ENCODE results near the gene CARM1. TPM values are rescaled to one million over a fixed set of nuclear protein-coding genes. Genes with fewer than 3 reads are reported as not detected.

The CARM1 gene
- total RNA-seq, 6 experiments from 2014 or later: 67.2 to 82.1 (median 76.8) TPM

GRCh38 chr19:10888421-10888866, 17.1 kb downstream of the CARM1 start:
- Mint-ChIP-seq H3K27ac (no peak overlapping the region), H3K27me3 (ENCODE audit: insufficient read depth) (peaks cover 3% of the 10 kb centered on the region), H3K4me1 (ENCODE audit: low read depth) (peaks cover 32% of the 10 kb centered on the region), H3K36me3 (ENCODE audit: low read depth) (no peaks in the 10 kb centered on the region), H3K9me3 (no peaks in the 10 kb centered on the region), H3K4me3 (no peak overlapping the region)
- no peak for TF ChIP-seq CTCF (IDR thresholded peaks at IDR 0.05)
- no peak for DNase-seq

GRCh38 chr19:10889880-10890279, 18.5 kb downstream of the CARM1 start:
- H3K4me3 Mint-ChIP-seq: no peak overlapping the region

GRCh38 chr19:10891405-10892086, 20.2 kb downstream of the CARM1 start:
- no peak for TF ChIP-seq CTCF (IDR thresholded peaks at IDR 0.05)
- no peaks in the 10 kb centered on the region for H3K9me3 Mint-ChIP-seq
- no peaks in the 10 kb centered on the region for H3K36me3 Mint-ChIP-seq (ENCODE audit: low read depth)
- no peak overlapping the region for H3K4me3 Mint-ChIP-seq
- DNase-seq: no peak
- peaks cover 17% of the 10 kb centered on the region for H3K4me1 Mint-ChIP-seq (ENCODE audit: low read depth)
- no peak overlapping the region for H3K27ac Mint-ChIP-seq
- H3K27me3 Mint-ChIP-seq (ENCODE audit: insufficient read depth): peaks cover 3% of the 10 kb centered on the region

More at GRCh38 chr19:10889880-10890279, 18.5 kb downstream of the CARM1 start:
- Mint-ChIP-seq H3K9me3 (no peaks in the 10 kb centered on the region), H3K4me1 (ENCODE audit: low read depth) (peaks cover 23% of the 10 kb centered on the region), H3K27me3 (ENCODE audit: insufficient read depth) (peaks cover 3% of the 10 kb centered on the region), H3K27ac (no peak overlapping the region), H3K36me3 (ENCODE audit: low read depth) (no peaks in the 10 kb centered on the region)
- DNase-seq: no peak
- TF ChIP-seq CTCF (IDR thresholded peaks at IDR 0.05): no peak

- no peak for DNase-seq
- TF ChIP-seq CTCF (IDR thresholded peaks at IDR 0.05): no peak
- no peaks in the 10 kb centered on the region for H3K9me3 Mint-ChIP-seq
- peaks cover 20% of the 10 kb centered on the region for H3K4me1 Mint-ChIP-seq (ENCODE audit: low read depth)
- H3K27ac Mint-ChIP-seq: no peak overlapping the region
- H3K36me3 Mint-ChIP-seq (ENCODE audit: low read depth): no peaks in the 10 kb centered on the region
- peaks cover 3% of the 10 kb centered on the region for H3K27me3 Mint-ChIP-seq (ENCODE audit: insufficient read depth)
- no peak overlapping the region for H3K4me3 Mint-ChIP-seq
Observed at GRCh38 chr19:10892256-10892655, 20.9 kb downstream of the CARM1 start.

GRCh38 chr19:10894911-10895213, 23.5 kb downstream of the CARM1 start:
- no peak for TF ChIP-seq CTCF (IDR thresholded peaks at IDR 0.05)
- Mint-ChIP-seq H3K9me3 (no peaks in the 10 kb centered on the region), H3K36me3 (ENCODE audit: low read depth) (no peaks in the 10 kb centered on the region), H3K4me1 (ENCODE audit: low read depth) (peaks cover 9% of the 10 kb centered on the region), H3K27ac (no peak overlapping the region), H3K4me3 (no peak overlapping the region), H3K27me3 (ENCODE audit: insufficient read depth) (no peaks in the 10 kb centered on the region; the same call in none of the 2 replicates)
- DNase-seq: no peak
